Natural killer cell treated with Interleukin-12 subunit alpha and Interleukin-12 subunit beta and Interleukin-15 and Interleukin-18, amount 100 ng/mL, for 72 hours (primary cell): Measurements from ENCODE around the gene CDC26. TPM values are rescaled to one million over a fixed set of nuclear protein-coding genes. Genes with fewer than 3 reads are reported as not detected.
"Not testable (repeated sequence)": the region's sequence is repeated elsewhere in the genome, so short reads cannot be mapped to it uniquely, and the experiment has no call there.

Experiments used
- ATAC-seq, 2 donors: fragments of 150-1000 bp; cut with Tn5 transposase in 1 of 2; sonication (Bioruptor Pico), chemical (Tn5 transposase) in 1 of 2; 2 replicates each; pipeline ENCODE4 v1.10.0; 2021
- DNase-seq: peaks from one replicate; pipeline ENCODE4 v3.0.0; 2022; ENCODE audit warnings: low spot score
- H3K27ac Mint-ChIP-seq, 2 donors: 1 replicate in 1 of 2; 2 replicates in 1 of 2; pipeline ENCODE4 v1.8.0; 2022; ENCODE audit warnings: mixed read lengths in 2 of 2, mild to moderate bottlenecking in 1 of 2, moderate library complexity in 1 of 2
- H3K27me3 Mint-ChIP-seq, 2 donors: 1 replicate in 1 of 2; 2 replicates in 1 of 2; pipeline ENCODE4 v1.8.0; 2022; ENCODE audit warnings: mixed read lengths in 2 of 2
- H3K36me3 Mint-ChIP-seq: one replicate; pipeline ENCODE4 v1.8.0; 2022; ENCODE audit warnings: mixed read lengths
- H3K4me1 Mint-ChIP-seq, 2 donors: 1 replicate in 1 of 2; 2 replicates in 1 of 2; pipeline ENCODE4 v1.8.0; 2022; ENCODE audit warnings: low read depth in 2 of 2, mixed read lengths in 2 of 2, mild to moderate bottlenecking in 1 of 2
- H3K4me3 Mint-ChIP-seq: one replicate; pipeline ENCODE4 v1.8.0; 2022; ENCODE audit warnings: mixed read lengths
- H3K9me3 Mint-ChIP-seq: 2 replicates; pipeline ENCODE4 v1.8.0; 2022; ENCODE audit warnings: mixed read lengths
- total RNA-seq, 2 donors: library from RNA; stranded (reverse); gene quantifications; one replicate each; pipeline ENCODE4 v1.2.3, GENCODE V29; 2022

CDC26 gene
- total RNA-seq, 2 donors from 2014 or later, result 16.5 to 39.1 TPM

- no peak overlapping the region for H3K4me3 Mint-ChIP-seq
- peaks cover 29% of the 10 kb centered on the region for H3K36me3 Mint-ChIP-seq
- no peaks in the 10 kb centered on the region for H3K9me3 Mint-ChIP-seq
- H3K27ac Mint-ChIP-seq, result no peak overlapping the region
- ATAC-seq, result peak; percentile 1 to 2
- peak; percentile 69 for DNase-seq
- H3K4me1 Mint-ChIP-seq, result peaks cover 16 to 23% of the 10 kb centered on the region in 2 donors
- no peaks in the 10 kb centered on the region for H3K27me3 Mint-ChIP-seq
These were observed 757 bp downstream of the CDC26 start for GRCh38 chr9:113274474-113275156.

GRCh38 chr9:113269871-113270270 is 5.5 kb downstream of the CDC26 start:
- H3K4me1 Mint-ChIP-seq, result peaks cover 12 to 20% of the 10 kb centered on the region in 2 donors
- peak overlapping the region in 1 of 2 donors; percentile 6 for H3K27ac Mint-ChIP-seq
- DNase-seq, result no peak
- no peak overlapping the region for H3K4me3 Mint-ChIP-seq
- peaks cover 25% of the 10 kb centered on the region for H3K36me3 Mint-ChIP-seq
- no peak for ATAC-seq
- H3K27me3 Mint-ChIP-seq, result no peaks in the 10 kb centered on the region
- H3K9me3 Mint-ChIP-seq, result no peaks in the 10 kb centered on the region

DNA sequence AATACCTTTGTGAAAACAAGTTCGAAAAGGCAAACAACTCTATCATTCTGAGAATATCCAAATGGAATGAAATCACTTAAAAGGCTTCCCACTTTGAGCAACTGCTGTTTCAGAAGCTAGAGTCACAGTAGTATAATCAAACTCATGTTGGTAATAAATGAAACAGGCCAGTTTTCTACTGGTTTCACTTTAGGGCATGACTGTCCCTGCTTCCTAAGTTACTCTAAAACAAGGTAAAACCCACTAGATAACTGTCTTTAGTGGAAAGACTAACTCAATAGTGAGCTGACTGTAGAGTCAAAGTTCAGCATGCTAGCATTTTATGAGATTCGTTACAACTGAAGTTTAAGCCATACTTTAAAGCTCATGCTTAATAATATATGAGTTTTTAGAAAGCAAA is 6.0 kb downstream of the CDC26 start:
- H3K27me3 Mint-ChIP-seq, result no peaks in the 10 kb centered on the region
- peaks cover 25% of the 10 kb centered on the region for H3K36me3 Mint-ChIP-seq
- no peak overlapping the region for H3K4me3 Mint-ChIP-seq
- no peaks in the 10 kb centered on the region for H3K9me3 Mint-ChIP-seq
- ATAC-seq, result no peak
- H3K4me1 Mint-ChIP-seq, result peaks cover 12 to 20% of the 10 kb centered on the region in 2 donors
- no peak for DNase-seq
- H3K27ac Mint-ChIP-seq, result peak overlapping the region in 1 of 2 donors; percentile 6

- H3K4me3 Mint-ChIP-seq, result no peak overlapping the region
- DNase-seq (no peak), ATAC-seq (no peak)
- peaks cover 21% of the 10 kb centered on the region for H3K36me3 Mint-ChIP-seq
- H3K27ac Mint-ChIP-seq, result no peak overlapping the region
- no peaks in the 10 kb centered on the region for H3K27me3 Mint-ChIP-seq
- H3K9me3 Mint-ChIP-seq, result no peaks in the 10 kb centered on the region
- peaks cover 12% of the 10 kb centered on the region in 2 donors for H3K4me1 Mint-ChIP-seq
These were observed 7.3 kb downstream of the CDC26 start for GRCh38 chr9:113267911-113268566.

GRCh38 chr9:113266174-113266573 is 9.2 kb downstream of the CDC26 start:
- DNase-seq (no peak), ATAC-seq (no peak)
- H3K9me3 Mint-ChIP-seq, result no peaks in the 10 kb centered on the region
- no peak overlapping the region for H3K4me3 Mint-ChIP-seq
- H3K36me3 Mint-ChIP-seq, result peaks cover 21% of the 10 kb centered on the region
- H3K4me1 Mint-ChIP-seq, result peaks cover 12% of the 10 kb centered on the region in 2 donors
- H3K27me3 Mint-ChIP-seq, result no peaks in the 10 kb centered on the region
- H3K27ac Mint-ChIP-seq, result no peak overlapping the region

- Mint-ChIP-seq H3K9me3 (no peaks in the 10 kb centered on the region), H3K27me3 (no peaks in the 10 kb centered on the region), H3K4me3 (no peak overlapping the region), H3K27ac (no peak overlapping the region), H3K36me3 (peaks cover 13% of the 10 kb centered on the region), H3K4me1 (no peaks in the 10 kb centered on the region)
- DNase-seq (no peak), ATAC-seq (no peak)
These were observed 13.3 kb downstream of the CDC26 start for GRCh38 chr9:113261917-113262671.

GRCh38 chr9:113258282-113258681 is 17.1 kb downstream of the CDC26 start:
- Mint-ChIP-seq H3K4me1 (no peaks in the 10 kb centered on the region), H3K36me3 (peaks cover 13% of the 10 kb centered on the region), H3K27me3 (no peaks in the 10 kb centered on the region), H3K9me3 (no peaks in the 10 kb centered on the region), H3K27ac (no peak overlapping the region), H3K4me3 (no peak overlapping the region)
- DNase-seq (no peak), ATAC-seq (no peak)

GRCh38 chr9:113257863-113258262 is 17.5 kb downstream of the CDC26 start:
- H3K4me1 Mint-ChIP-seq, result no peaks in the 10 kb centered on the region
- peaks cover 13% of the 10 kb centered on the region for H3K36me3 Mint-ChIP-seq
- H3K27ac Mint-ChIP-seq, result no peak overlapping the region
- no peaks in the 10 kb centered on the region for H3K27me3 Mint-ChIP-seq
- no peak overlapping the region for H3K4me3 Mint-ChIP-seq
- ATAC-seq (no peak), DNase-seq (no peak)
- no peaks in the 10 kb centered on the region for H3K9me3 Mint-ChIP-seq

GRCh38 chr9:113255438-113255837 is 19.9 kb downstream of the CDC26 start:
- no peaks in the 10 kb centered on the region for H3K9me3 Mint-ChIP-seq
- no peak for DNase-seq
- peaks cover 8% of the 10 kb centered on the region for H3K36me3 Mint-ChIP-seq
- H3K4me3 Mint-ChIP-seq, result no peak overlapping the region
- no peaks in the 10 kb centered on the region for H3K4me1 Mint-ChIP-seq
- no peaks in the 10 kb centered on the region for H3K27me3 Mint-ChIP-seq
- ATAC-seq, result no peak
- no peak overlapping the region for H3K27ac Mint-ChIP-seq

DNA sequence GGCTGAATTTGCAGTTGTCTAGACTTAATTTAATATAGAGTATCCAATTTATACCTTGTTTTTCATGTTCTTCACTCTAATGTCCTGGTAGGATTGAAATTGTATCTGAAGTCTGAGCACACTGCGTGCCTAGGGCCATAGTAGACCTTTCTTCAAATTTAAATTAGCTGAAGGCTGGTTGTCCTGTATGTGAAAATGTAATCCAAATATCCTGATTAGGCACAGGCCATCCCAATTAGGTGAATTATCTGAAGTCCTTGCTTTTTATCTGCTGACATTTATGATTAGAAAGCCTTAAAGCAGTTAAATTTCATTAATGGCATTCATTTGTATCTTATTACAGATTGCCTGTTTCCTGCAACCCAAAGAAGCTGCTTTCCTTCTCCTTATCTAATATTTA is 20.4 kb downstream of the CDC26 start:
- Mint-ChIP-seq H3K36me3 (peaks cover 4% of the 10 kb centered on the region), H3K4me1 (no peaks in the 10 kb centered on the region), H3K27ac (no peak overlapping the region), H3K9me3 (no peaks in the 10 kb centered on the region), H3K27me3 (no peaks in the 10 kb centered on the region), H3K4me3 (no peak overlapping the region)
- ATAC-seq (no peak), DNase-seq (no peak)

GRCh38 chr9:113250807-113251206 is 24.6 kb downstream of the CDC26 start:
- peaks cover 0 to 2% of the 10 kb centered on the region in 2 donors for H3K4me1 Mint-ChIP-seq
- no peak overlapping the region for H3K4me3 Mint-ChIP-seq
- H3K27ac Mint-ChIP-seq, result no peak overlapping the region
- no peaks in the 10 kb centered on the region for H3K36me3 Mint-ChIP-seq
- H3K9me3 Mint-ChIP-seq, result no peaks in the 10 kb centered on the region
- H3K27me3 Mint-ChIP-seq, result no peaks in the 10 kb centered on the region
- DNase-seq (no peak), ATAC-seq (no peak)

- not testable (repeated sequence) for H3K4me1 Mint-ChIP-seq, H3K36me3 Mint-ChIP-seq, H3K27ac Mint-ChIP-seq, ATAC-seq, DNase-seq, H3K9me3 Mint-ChIP-seq, H3K27me3 Mint-ChIP-seq, H3K4me3 Mint-ChIP-seq
These were observed 25.7 kb downstream of the CDC26 start for GRCh38 chr9:113249661-113250060.

DNA sequence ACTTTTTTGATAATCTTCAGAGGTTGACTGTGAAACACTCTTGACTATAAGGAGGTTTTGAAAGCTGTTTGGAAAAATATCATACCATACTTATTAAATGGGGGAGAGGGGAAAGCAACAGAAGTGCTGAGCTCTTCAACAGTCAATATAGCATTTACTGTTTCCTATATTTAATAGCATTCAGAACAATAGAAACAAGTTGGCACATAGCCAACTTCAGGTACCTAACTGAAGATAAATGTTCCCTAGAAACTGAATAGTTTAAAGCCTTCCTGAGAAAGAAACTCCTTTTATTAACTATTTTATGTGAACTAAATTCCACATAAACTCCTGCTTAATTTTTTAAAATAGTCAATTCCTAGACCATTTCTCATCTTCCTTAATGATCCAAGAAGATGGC is 27.7 kb downstream of the CDC26 start:
- no peaks in the 10 kb centered on the region for H3K36me3 Mint-ChIP-seq
- H3K4me1 Mint-ChIP-seq, result peaks cover 0 to 3% of the 10 kb centered on the region in 2 donors
- H3K9me3 Mint-ChIP-seq, result no peaks in the 10 kb centered on the region
- ATAC-seq (no peak), DNase-seq (no peak)
- no peak overlapping the region for H3K27ac Mint-ChIP-seq
- no peak overlapping the region for H3K4me3 Mint-ChIP-seq
- H3K27me3 Mint-ChIP-seq, result no peaks in the 10 kb centered on the region

- H3K36me3 Mint-ChIP-seq, result no peaks in the 10 kb centered on the region
- ATAC-seq, result no peak
- no peak overlapping the region for H3K4me3 Mint-ChIP-seq
- no peak overlapping the region for H3K27ac Mint-ChIP-seq
- DNase-seq, result no peak
- no peaks in the 10 kb centered on the region for H3K9me3 Mint-ChIP-seq
- peaks cover 0 to 3% of the 10 kb centered on the region in 2 donors for H3K4me1 Mint-ChIP-seq
- no peaks in the 10 kb centered on the region for H3K27me3 Mint-ChIP-seq
These were observed 28.4 kb downstream of the CDC26 start for GRCh38 chr9:113246928-113247327.
